ENCODE data around the gene PYGB. TPM values are rescaled to one million over a fixed set of nuclear protein-coding genes. Genes with fewer than 3 reads are reported as not detected.

PYGB gene
- total RNA-seq, 4 donors from 2014 or later: 71.6 to 119 (median 78.6) TPM

DNA sequence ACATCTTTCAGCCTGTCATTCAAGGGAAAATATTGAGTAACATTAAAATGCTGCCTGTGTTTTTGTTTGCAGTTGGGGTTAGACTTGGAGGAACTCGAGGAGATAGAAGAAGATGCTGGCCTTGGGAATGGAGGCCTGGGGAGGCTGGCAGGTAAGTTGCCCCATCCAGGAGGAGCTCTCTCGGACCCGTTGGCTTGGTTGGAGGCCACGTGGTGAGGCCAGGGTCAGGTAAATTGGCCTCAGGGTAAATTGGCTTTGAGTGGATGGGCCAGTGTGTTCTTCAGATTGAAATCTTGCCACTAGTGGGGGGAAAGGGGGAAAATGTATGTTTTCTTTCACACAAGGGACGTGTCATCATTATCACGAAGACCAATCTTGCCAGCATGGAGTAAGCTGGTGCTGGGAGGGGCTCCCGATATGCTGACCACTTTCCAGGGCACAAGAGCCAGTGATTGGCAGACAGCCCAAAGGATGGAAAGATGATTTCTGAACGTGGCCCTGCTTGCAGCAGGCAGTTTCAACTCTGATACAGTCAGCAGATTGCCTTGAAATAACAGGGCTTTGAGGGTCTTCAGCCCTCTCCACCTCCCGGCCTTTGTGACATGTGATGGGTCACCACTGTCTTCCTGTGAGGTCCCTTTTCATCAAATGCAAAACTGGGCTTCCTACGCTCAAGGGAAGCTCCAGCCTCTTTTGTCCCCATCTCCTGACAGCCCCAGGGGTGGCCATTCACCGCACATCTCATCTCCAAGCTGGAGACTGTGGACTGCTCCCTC, 21.4 kb downstream of the PYGB start:
- Histone ChIP-seq H3K27ac (no peak overlapping the region), H3K27me3 (no peaks in the 10 kb centered on the region), H3K4me1 (no peaks in the 10 kb centered on the region), H3K9me3 (no peaks in the 10 kb centered on the region), H3K4me3 (no peak overlapping the region), H3K36me3 (peaks cover 0 to 51% (median 6%) of the 10 kb centered on the region in 3 donors)
- 84% methylated on average over 11 of the region's 11 CpGs for WGBS, 2 donors
- TF ChIP-seq, protein P1, sequence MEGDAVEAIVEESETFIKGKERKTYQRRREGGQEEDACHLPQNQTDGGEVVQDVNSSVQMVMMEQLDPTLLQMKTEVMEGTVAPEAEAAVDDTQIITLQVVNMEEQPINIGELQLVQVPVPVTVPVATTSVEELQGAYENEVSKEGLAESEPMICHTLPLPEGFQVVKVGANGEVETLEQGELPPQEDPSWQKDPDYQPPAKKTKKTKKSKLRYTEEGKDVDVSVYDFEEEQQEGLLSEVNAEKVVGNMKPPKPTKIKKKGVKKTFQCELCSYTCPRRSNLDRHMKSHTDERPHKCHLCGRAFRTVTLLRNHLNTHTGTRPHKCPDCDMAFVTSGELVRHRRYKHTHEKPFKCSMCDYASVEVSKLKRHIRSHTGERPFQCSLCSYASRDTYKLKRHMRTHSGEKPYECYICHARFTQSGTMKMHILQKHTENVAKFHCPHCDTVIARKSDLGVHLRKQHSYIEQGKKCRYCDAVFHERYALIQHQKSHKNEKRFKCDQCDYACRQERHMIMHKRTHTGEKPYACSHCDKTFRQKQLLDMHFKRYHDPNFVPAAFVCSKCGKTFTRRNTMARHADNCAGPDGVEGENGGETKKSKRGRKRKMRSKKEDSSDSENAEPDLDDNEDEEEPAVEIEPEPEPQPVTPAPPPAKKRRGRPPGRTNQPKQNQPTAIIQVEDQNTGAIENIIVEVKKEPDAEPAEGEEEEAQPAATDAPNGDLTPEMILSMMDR (IDR thresholded peaks at IDR 0.05): no peak
- TF ChIP-seq POLR2A (IDR thresholded peaks at IDR 0.05) (no peak), EP300 (IDR thresholded peaks at IDR 0.05) (no peak)
- DNase-seq (ENCODE audit: low spot score in 2 of 2): no peak

DNA sequence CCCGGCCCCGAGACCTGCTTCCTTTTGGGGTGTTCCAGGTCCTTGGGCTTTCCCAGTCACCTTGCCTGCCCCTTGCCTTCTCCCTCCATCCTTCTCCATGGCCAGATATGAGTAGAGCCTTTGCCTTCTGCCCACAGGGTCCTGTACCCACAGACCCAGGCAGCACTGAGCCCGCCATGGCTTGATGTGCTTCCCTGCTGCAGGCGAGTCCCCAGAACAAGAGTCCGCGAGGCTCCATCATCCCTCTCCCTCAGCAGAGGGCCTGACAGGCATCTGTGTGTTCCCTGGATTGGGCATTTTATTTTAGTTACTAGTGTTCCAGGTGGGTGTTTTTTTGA, 21.9 kb downstream of the PYGB start:
- Histone ChIP-seq H3K4me1 (no peaks in the 10 kb centered on the region), H3K27me3 (no peaks in the 10 kb centered on the region), H3K4me3 (no peak overlapping the region), H3K27ac (no peak overlapping the region), H3K9me3 (no peaks in the 10 kb centered on the region), H3K36me3 (peaks cover 0 to 57% (median 9%) of the 10 kb centered on the region in 3 donors)
- 96 to 97% methylated on average over 6 of the region's 6 CpGs for WGBS, 2 donors
- no peak for DNase-seq (ENCODE audit: low spot score in 2 of 2)
- no peak for TF ChIP-seq POLR2A (IDR thresholded peaks at IDR 0.05)
- TF ChIP-seq, protein P1 (IDR thresholded peaks at IDR 0.05): no peak
- no peak for TF ChIP-seq EP300 (IDR thresholded peaks at IDR 0.05)

GRCh38 chr20:25270829-25271251, 23.0 kb downstream of the PYGB start:
- Histone ChIP-seq H3K27ac (no peak overlapping the region), H3K4me3 (no peak overlapping the region), H3K9me3 (no peaks in the 10 kb centered on the region), H3K36me3 (peaks cover 0 to 66% (median 9%) of the 10 kb centered on the region in 3 donors), H3K27me3 (no peaks in the 10 kb centered on the region), H3K4me1 (no peaks in the 10 kb centered on the region)
- TF ChIP-seq EP300 (IDR thresholded peaks at IDR 0.05) (no peak), POLR2A (IDR thresholded peaks at IDR 0.05) (no peak)
- TF ChIP-seq, protein P1 (IDR thresholded peaks at IDR 0.05): no peak
- DNase-seq (ENCODE audit: low spot score in 2 of 2): no peak
- 80 to 87% methylated on average over 12 of the region's 12 CpGs for WGBS, 2 donors

DNA sequence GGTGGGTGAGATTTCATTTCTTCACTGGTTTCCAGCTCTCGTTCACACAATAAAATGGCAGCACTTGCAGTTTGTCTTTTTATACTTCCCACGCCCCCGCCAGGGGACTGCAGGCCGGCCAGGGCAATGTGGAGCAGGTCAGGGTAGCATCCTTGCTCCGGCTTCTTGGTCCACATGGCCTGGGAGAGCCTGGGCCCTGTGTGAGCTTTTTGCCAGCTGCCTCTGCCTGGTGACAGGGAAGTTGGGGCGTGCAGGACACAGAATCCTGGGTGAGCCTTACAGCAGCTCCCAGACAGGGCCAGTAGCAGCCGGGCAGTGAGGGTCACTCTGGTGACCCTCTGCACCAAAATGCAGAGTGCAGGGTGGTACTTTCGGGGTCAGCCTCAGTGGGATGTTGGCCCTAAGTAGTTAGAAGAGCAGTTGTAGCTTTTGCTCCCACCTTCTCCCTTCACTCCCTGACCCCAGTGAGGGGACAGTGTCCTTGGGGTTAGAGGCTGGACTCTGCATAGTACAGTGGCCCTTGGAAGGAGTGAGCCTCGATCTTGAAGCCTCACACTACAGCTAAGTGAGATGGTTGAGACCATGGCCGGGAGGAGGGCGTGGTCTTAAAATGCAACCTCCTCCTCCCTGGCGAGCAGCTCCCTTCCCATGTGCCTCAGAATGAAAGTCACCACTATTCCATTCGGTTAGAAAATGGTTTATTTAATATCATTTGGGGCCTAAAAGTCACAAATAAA, 23.8 kb downstream of the PYGB start:
- Histone ChIP-seq H3K4me1 (no peaks in the 10 kb centered on the region), H3K36me3 (peaks cover 2 to 75% (median 9%) of the 10 kb centered on the region in 3 donors), H3K27me3 (no peaks in the 10 kb centered on the region), H3K9me3 (no peaks in the 10 kb centered on the region), H3K27ac (no peak overlapping the region), H3K4me3 (no peak overlapping the region)
- 88 to 95% methylated on average over 13 of the region's 13 CpGs for WGBS, 2 donors
- DNase-seq (ENCODE audit: low spot score in 2 of 2): no peak
- TF ChIP-seq POLR2A (IDR thresholded peaks at IDR 0.05): no peak
- TF ChIP-seq, protein P1 (IDR thresholded peaks at IDR 0.05): no peak
- no peak for TF ChIP-seq EP300 (IDR thresholded peaks at IDR 0.05)

Data from tibial nerve (tissue), 4 donors.